Neuron (in vitro differentiated cells): ENCODE data around the gene ALPK1.

Experiments used
- H2AFZ ChIP-seq: one replicate; pipeline ENCODE4 v1.6.1; 2013; ENCODE audit warnings: low read depth, mild to moderate bottlenecking, inconsistent platforms, low read length, moderate library complexity
- H3K27me3 ChIP-seq: one replicate; pipeline ENCODE4 v1.6.1; 2013; ENCODE audit warnings: low read length; ENCODE audit not compliant: insufficient read depth
- H3K36me3 ChIP-seq: one replicate; pipeline ENCODE4 v1.6.1; 2013; ENCODE audit warnings: low read length; ENCODE audit not compliant: insufficient read depth
- H3K4me1 ChIP-seq: one replicate; pipeline ENCODE4 v1.6.1; 2013; ENCODE audit warnings: low read length; ENCODE audit not compliant: insufficient read depth
- H3K4me3 ChIP-seq: 2 replicates; pipeline ENCODE4 v1.5.1; 2013; ENCODE audit warnings: mild to moderate bottlenecking, low read length, moderate library complexity
- H3K9me3 ChIP-seq: one replicate; pipeline ENCODE4 v1.6.1; 2013; ENCODE audit warnings: low read length

Gene ALPK1

DNA sequence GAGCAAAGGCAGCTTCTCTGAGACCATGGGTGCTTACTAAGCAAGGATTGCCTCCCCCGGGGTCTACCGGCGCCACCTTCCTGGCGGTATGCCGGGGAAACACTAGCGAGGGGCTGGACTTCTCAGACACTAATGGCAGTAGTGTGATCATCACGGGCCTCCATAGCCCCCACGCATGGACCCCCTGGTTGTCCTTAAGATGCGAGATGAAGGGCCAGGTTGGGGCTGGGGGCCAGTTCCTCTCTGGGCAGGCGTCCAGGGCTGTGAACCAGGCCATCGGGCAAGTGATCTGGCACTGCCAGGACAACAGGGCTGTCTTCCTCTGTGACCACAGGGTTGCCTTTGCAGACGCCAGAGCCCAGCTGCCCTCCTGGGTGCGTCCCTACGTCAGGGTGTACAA, 60.7 kb downstream of the ALPK1 start:
- H3K27me3 ChIP-seq: no peaks in the 10 kb centered on the region
- no peaks in the 10 kb centered on the region for H3K36me3 ChIP-seq
- no peak overlapping the region for H3K4me3 ChIP-seq
- no peak overlapping the region for H2AFZ ChIP-seq
- H3K4me1 ChIP-seq: peaks cover 3% of the 10 kb centered on the region
- H3K9me3 ChIP-seq: peaks cover 19% of the 10 kb centered on the region

DNA sequence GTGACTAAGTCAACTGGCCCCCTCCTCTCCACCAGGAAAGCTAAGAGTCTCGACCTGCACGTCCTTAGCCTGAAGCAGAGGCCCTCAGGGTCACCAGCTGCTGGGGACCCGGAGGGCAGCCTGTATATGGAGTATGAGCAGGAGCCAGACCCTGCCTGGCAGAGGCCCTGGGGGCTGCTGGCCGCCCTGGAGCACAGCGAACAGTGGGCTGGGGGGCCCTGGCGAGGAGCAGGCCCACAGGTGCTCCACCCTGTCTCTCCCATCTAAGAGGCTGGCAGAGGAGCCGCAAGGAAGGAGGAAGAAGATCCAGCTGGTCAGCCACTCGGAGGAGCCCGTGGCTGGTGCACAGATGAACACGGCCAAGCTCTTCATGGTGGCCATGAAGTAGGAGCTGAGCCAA, 61.2 kb downstream of the ALPK1 start:
- Histone ChIP-seq H3K9me3 (peaks cover 19% of the 10 kb centered on the region), H3K4me3 (no peak overlapping the region), H3K36me3 (no peaks in the 10 kb centered on the region), H2AFZ (no peak overlapping the region), H3K27me3 (no peaks in the 10 kb centered on the region), H3K4me1 (peaks cover 3% of the 10 kb centered on the region)

DNA sequence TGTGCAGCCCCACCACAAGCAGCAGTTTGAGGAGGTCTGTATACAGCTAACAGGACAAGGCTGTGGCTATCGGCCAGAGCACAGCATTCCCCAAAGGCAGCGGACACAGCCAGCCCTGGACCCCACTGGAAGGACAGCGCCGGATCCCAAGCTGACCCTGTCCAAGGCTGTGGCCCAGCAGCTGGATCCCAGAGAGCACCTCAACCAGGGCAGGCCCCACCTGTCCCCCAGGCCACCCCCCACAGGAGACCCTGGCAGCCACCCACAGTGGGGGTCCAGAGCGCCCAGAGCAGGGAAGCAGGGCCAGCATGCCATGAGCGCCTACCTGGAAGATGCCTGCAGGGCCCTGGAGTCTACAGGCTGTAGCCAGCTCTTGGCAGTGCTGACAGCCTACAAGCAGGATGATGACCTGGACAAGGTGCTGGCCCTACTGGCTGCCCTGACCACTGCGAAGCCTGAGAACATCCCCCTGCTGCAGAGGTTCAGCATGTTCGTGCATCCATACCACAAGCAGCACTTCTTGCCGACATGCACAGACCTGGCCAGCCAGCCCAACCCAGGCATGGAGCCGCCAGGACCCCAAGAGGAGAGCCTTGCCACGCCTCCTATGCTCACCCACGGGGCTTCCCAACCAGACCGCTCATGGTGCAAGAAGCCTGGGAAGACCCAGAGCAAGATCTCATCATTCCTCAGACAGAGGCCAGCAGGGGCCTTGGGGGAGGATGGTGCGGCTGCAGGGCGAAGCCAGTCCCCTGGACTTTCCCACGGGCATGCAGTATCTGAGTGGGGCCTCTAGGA, 62.0 kb downstream of the ALPK1 start:
- no peak overlapping the region for H2AFZ ChIP-seq
- no peaks in the 10 kb centered on the region for H3K36me3 ChIP-seq
- peaks cover 3% of the 10 kb centered on the region for H3K4me1 ChIP-seq
- H3K27me3 ChIP-seq: no peaks in the 10 kb centered on the region
- H3K9me3 ChIP-seq: peaks cover 19% of the 10 kb centered on the region
- no peak overlapping the region for H3K4me3 ChIP-seq

DNA sequence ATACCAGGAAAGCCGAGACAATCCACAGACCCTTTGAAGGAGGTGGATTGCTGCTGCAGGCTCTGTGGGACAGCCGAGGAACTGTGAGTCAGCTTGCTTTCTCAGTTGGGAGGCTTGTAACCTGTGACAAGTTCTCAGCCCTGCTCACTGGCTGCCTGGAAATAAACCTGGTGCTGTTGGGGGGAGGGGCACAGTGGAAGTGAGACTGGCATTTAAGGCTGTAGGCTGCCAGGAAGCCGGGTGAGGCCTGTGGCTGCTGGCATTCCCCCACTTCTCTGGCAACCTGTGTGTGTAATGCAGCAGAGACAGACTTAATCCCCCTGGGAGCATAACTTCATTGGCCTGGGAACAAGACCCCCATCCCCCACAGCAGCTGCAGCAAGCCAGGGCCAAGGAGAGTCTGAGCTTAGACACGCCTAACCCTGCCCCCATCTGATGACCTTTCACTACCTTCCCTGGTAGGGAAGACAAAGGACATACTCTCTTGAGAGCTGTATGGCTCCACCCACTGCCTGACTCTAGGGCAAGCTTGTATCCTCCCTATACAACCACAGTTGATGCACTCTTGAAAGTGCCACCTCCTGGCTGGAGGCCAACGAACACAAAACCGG, 64.1 kb downstream of the ALPK1 start:
- Histone ChIP-seq H3K4me3 (no peak overlapping the region), H3K9me3 (peaks cover 19% of the 10 kb centered on the region), H3K4me1 (peaks cover 3% of the 10 kb centered on the region), H2AFZ (no peak overlapping the region), H3K36me3 (no peaks in the 10 kb centered on the region), H3K27me3 (no peaks in the 10 kb centered on the region)

DNA sequence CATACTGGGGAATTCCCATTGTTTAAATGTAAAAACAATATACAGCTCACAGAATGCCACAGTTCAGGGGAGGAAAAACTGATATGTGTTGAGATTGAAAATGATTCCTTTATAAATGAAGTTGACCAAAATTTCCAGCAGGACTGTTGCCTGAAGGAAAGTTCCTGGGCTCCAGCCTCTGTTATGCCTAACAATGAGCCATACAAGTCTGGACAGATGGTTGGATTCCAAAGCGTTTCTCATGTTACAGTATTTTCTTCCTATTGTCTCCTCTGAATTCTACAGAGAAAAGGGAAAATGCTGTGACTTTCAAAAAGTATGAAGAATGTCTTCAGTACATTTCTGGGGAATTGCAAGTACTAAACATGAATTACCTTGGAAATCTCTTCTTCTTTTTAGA, 73.3 kb downstream of the ALPK1 start:
- H3K27me3 ChIP-seq: no peaks in the 10 kb centered on the region
- peak overlapping the region; percentile 70 for H2AFZ ChIP-seq
- H3K9me3 ChIP-seq: peaks cover 5% of the 10 kb centered on the region
- peaks cover 17% of the 10 kb centered on the region for H3K4me1 ChIP-seq
- no peak overlapping the region for H3K4me3 ChIP-seq
- no peaks in the 10 kb centered on the region for H3K36me3 ChIP-seq

DNA sequence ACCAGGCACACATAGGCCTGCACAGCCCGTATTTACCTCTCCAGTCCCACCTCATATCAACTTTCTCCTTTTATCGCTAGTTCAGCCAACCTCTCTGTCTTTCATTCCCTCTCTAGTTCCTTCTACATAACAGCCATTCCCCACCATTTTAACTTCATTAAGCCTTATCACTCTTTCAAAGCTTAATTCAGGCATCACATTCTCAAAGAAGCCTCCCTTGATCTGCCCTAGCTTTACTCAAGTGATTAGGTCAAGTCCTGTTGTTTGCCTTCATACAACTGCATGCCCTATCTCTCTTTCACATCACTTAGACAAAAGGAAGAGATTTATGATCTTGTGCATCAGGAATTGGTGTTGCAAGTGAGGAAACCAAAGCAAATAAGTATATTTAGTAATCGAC, 74.2 kb downstream of the ALPK1 start:
- Histone ChIP-seq H3K36me3 (no peaks in the 10 kb centered on the region), H3K27me3 (no peaks in the 10 kb centered on the region), H3K9me3 (peaks cover 5% of the 10 kb centered on the region), H2AFZ (no peak overlapping the region), H3K4me1 (peaks cover 17% of the 10 kb centered on the region), H3K4me3 (no peak overlapping the region)

DNA sequence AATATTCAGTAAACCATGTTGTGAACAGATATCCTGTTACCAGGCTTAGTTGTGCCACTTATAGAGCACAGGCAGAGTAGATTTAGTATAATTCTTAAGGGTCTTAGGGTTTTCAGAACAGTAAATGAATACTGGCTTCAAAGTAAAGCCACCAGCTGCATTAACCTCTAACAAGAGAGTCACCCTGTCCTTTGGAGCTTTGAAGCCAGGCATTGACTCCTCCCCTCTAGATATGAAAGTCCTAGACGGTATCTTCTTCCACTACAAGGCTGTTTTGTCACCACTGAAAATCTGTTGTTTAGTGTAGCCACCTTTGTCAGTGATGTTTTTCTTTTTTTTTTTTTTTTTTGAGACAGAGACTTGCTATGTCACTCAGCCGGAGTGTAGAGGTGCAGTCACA, 77.7 kb downstream of the ALPK1 start:
- Histone ChIP-seq H3K36me3 (no peaks in the 10 kb centered on the region), H3K9me3 (no peaks in the 10 kb centered on the region), H3K4me3 (no peak overlapping the region), H3K27me3 (no peaks in the 10 kb centered on the region), H3K4me1 (peaks cover 40% of the 10 kb centered on the region), H2AFZ (no peak overlapping the region)

DNA sequence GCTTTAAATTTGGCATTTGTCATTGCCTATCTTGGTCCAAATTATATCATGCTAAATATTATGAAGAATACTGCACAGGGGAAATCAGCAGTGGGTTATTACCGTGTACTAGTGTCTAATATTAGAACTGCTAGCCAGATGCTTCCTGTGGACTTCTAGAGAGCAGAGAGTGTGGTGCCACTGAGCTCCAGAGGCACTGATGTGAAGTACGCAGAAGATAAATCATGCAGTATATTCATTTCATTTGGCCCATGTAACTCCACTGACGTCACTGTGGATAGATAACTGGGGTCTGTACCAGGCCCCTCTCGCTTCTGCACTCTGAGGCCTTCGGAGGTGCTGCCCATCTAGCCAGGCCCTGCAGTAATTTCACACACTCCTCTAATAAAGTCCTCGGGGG, 80.0 kb downstream of the ALPK1 start:
- Histone ChIP-seq H3K36me3 (no peaks in the 10 kb centered on the region), H2AFZ (no peak overlapping the region), H3K9me3 (no peaks in the 10 kb centered on the region), H3K27me3 (no peaks in the 10 kb centered on the region), H3K4me1 (peaks cover 27% of the 10 kb centered on the region), H3K4me3 (no peak overlapping the region)

DNA sequence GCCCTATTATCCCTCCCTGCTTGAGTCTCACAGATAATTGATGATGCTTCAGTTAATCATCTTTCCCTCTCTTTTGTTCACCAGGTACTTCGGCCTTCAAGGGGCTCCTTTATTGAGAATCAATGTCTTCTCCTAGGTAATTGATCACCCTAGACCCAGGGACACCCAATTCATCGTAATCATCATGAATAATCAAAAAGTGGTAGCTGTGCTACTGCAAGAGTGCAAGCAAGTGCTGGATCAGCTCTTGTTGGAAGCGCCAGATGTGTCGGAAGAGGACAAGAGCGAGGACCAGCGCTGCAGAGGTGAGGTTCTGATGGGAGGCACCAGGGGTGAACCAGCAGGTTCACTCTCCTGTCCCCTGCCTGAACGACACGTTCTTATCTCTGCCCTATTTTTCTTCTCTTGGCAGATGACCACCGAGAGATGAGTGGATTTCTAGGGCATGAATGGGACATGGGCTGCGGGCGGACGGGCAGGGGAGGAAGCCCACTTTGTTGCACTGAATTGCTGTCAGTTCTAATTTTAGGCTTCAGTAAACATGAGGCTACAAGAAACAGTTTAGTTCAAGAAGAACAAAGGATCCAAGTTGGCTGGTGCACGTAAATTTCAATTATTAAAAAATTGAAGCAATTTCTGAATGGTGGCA, 80.5 kb downstream of the ALPK1 start:
- H3K27me3 ChIP-seq: no peaks in the 10 kb centered on the region
- H3K9me3 ChIP-seq: no peaks in the 10 kb centered on the region
- no peak overlapping the region for H3K4me3 ChIP-seq
- peaks cover 27% of the 10 kb centered on the region for H3K4me1 ChIP-seq
- H3K36me3 ChIP-seq: no peaks in the 10 kb centered on the region
- H2AFZ ChIP-seq: no peak overlapping the region

DNA sequence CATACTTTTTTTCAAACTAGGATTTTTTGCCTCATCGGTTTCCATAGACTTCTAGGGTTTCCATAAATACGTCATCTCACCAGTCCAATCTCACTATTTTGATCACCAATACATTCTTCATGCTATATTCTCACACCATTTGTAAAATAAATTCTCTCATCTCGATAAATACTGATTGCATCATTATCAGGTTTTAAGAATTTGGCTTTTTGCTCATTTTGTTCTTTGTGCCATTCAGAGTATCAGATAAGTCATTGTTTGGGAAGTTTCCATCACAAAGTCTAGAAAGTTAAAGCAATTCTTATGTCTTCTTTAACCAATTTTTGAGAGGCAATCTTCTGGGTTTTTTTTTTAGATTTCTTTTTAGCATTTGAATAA, 81.1 kb downstream of the ALPK1 start:
- Histone ChIP-seq H3K27me3 (no peaks in the 10 kb centered on the region), H3K9me3 (no peaks in the 10 kb centered on the region), H2AFZ (no peak overlapping the region), H3K4me3 (no peak overlapping the region), H3K4me1 (peaks cover 27% of the 10 kb centered on the region), H3K36me3 (no peaks in the 10 kb centered on the region)

DNA sequence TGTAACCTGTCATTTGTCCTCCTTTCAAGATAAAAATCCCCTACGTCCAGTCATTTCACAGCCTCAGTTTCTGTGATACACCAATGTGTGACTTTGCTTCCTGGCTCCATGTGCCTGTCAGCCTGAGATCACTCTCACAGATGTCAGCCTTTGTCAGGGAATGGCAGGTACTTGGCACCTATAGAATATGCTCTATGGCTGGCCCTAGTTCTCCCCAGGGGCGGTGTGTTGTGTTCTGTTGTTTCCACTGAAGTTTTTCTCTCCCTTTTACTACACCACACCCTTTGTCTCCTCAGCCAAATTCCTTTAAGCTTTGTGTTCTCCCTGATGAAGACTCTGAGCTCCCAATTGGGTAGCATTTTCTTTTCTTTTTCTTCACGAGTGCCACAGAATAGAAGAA, 81.7 kb downstream of the ALPK1 start:
- Histone ChIP-seq H3K36me3 (no peaks in the 10 kb centered on the region), H3K9me3 (no peaks in the 10 kb centered on the region), H3K27me3 (no peaks in the 10 kb centered on the region), H3K4me3 (no peak overlapping the region), H3K4me1 (peaks cover 27% of the 10 kb centered on the region), H2AFZ (no peak overlapping the region)

DNA sequence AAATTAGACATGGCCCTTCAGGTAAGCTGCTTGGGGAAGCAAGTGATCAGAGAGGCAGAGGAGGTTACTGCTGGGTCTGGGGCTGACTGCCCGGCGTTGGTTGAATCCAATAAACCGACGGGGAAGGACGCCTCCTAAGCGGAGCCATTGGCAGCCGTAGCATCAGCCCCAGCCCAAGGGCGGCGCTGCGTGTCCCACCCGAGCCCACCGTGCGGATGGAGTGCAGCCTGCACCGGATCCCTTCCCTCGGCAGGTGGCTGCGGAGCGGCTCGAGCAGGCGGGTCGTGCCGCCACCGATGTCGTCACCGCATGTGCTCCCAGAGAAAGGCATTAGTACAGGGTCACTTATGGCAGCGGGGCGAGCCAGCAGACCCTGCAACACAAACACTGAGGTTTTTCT, 82.1 kb downstream of the ALPK1 start:
- Histone ChIP-seq H3K36me3 (no peaks in the 10 kb centered on the region), H2AFZ (no peak overlapping the region), H3K9me3 (no peaks in the 10 kb centered on the region), H3K4me3 (no peak overlapping the region), H3K27me3 (no peaks in the 10 kb centered on the region), H3K4me1 (peaks cover 27% of the 10 kb centered on the region)

DNA sequence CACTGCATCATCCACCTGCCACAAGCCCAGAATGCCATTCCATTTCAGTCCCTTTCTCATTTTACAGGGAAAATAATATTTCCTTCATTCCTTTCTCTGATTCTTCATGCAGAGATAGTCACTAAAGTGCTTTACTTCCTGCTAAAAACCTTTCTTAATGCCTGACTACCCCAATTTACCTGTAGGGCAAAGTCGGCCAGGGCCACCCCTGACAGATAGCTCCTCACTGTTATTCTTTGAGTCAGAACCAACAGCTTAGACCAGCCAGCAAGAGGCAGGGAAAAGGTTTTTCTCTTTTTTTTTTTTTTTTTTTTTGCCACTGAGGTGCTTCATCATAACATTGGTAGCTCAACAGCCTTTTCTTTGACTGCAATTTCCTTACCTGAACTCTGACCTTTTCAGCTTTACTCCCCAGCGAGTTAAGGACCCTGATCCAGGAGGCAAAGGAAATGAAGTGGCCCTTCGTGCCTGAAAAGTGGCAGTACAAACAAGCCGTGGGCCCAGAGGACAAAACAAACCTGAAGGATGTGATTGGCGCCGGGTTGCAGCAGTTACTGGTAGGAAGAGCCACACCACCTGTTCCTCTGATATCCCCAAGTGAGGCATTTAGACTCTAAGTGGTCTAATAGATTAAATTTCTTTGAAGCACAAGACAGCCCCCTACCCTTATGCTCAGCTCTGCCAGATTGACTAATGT, 85.0 kb downstream of the ALPK1 start:
- H2AFZ ChIP-seq: no peak overlapping the region
- no peaks in the 10 kb centered on the region for H3K9me3 ChIP-seq
- no peak overlapping the region for H3K4me3 ChIP-seq
- H3K36me3 ChIP-seq: no peaks in the 10 kb centered on the region
- peaks cover 37% of the 10 kb centered on the region for H3K4me1 ChIP-seq
- H3K27me3 ChIP-seq: no peaks in the 10 kb centered on the region
